Keratinocyte (primary cell): ENCODE data around the gene IL17REL.

Source experiments
- EZH2 ChIP-seq: IDR thresholded peaks from one replicate; pipeline ENCODE4 v1.6.1; 2012; ENCODE audit warnings: inconsistent platforms, mild to moderate bottlenecking, low read length, moderate library complexity
- TF ChIP-seq, protein P1 (sequence below), 3 experiments: IDR thresholded peaks in 1 of 3; conservative IDR thresholded peaks in 1 of 3; optimal IDR thresholded peaks in 1 of 3; 2 replicates in 2 of 3; 3 replicates in 1 of 3; pipeline versions ENCODE3 to v1.5.1; 2011; ENCODE audit warnings: low read length in 3 of 3, mild to moderate bottlenecking in 3 of 3, moderate library complexity in 2 of 3, control low read depth in 1 of 3, inconsistent platforms in 1 of 3; ENCODE audit not compliant: insufficient read depth in 2 of 3; ENCODE audit errors: extremely low read depth in 1 of 3

DNA sequence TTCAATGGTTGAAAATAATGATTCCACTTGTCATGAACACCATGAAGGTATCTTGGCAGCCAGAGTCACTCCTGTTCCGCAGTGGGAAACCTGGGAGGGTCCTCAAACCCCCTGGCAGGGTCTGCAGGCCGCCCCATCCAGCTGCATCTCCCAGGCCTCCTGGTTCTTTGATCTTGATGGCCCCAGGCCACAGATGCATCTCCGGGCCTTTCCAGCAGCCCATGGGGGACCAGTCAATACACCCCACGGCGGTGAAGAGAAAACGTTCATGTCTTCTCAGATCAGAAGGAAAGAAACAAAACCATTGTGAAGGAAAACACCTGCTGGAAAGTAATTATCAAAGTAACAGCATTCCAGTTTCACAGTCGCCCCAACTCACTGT lies 47.3 kb upstream of the IL17REL start:
- TF ChIP-seq, protein P1, sequence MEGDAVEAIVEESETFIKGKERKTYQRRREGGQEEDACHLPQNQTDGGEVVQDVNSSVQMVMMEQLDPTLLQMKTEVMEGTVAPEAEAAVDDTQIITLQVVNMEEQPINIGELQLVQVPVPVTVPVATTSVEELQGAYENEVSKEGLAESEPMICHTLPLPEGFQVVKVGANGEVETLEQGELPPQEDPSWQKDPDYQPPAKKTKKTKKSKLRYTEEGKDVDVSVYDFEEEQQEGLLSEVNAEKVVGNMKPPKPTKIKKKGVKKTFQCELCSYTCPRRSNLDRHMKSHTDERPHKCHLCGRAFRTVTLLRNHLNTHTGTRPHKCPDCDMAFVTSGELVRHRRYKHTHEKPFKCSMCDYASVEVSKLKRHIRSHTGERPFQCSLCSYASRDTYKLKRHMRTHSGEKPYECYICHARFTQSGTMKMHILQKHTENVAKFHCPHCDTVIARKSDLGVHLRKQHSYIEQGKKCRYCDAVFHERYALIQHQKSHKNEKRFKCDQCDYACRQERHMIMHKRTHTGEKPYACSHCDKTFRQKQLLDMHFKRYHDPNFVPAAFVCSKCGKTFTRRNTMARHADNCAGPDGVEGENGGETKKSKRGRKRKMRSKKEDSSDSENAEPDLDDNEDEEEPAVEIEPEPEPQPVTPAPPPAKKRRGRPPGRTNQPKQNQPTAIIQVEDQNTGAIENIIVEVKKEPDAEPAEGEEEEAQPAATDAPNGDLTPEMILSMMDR (optimal IDR thresholded peaks at IDR 0.05 in 1 of 3, IDR thresholded peaks at IDR 0.05 in 1 of 3, conservative IDR thresholded peaks at IDR 0.05 in 1 of 3; ENCODE audit: extremely low read depth in 1 of 3, insufficient read depth in 2 of 3, low read length in 3 of 3), result no peak
- TF ChIP-seq EZH2, result no peak
